GM12873 (cell line): ENCODE measurements around the gene PFN2.

Source experiments
- TF ChIP-seq, protein P1 (sequence below): IDR thresholded peaks from 2 replicates; pipeline ENCODE4 v1.5.1; 2012; ENCODE audit warnings: low read depth, mild to moderate bottlenecking, moderate library complexity, low read length, control low read depth; ENCODE audit not compliant: insufficient read depth; ENCODE audit errors: missing control alignments

The PFN2 gene

DNA sequence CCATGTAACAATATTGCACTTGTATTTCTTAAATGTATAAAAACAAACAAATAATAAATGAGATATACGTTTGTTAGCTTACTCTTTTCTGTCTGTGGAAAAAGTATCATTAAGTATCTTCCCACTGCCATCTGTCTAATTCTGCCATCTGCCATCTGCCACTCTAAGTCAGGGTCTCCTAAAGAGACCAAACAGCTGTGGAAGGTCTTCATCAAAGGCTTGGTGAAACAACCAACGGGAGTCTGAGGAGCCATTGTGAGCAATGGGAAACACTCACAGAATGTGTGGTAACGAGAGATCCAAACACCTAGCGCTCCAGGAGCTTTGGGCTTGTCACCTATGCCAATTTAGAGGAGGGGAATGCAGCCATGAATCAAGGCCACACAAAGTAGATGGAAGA lies 28.7 kb upstream of the PFN2 start:
- TF ChIP-seq, protein P1, sequence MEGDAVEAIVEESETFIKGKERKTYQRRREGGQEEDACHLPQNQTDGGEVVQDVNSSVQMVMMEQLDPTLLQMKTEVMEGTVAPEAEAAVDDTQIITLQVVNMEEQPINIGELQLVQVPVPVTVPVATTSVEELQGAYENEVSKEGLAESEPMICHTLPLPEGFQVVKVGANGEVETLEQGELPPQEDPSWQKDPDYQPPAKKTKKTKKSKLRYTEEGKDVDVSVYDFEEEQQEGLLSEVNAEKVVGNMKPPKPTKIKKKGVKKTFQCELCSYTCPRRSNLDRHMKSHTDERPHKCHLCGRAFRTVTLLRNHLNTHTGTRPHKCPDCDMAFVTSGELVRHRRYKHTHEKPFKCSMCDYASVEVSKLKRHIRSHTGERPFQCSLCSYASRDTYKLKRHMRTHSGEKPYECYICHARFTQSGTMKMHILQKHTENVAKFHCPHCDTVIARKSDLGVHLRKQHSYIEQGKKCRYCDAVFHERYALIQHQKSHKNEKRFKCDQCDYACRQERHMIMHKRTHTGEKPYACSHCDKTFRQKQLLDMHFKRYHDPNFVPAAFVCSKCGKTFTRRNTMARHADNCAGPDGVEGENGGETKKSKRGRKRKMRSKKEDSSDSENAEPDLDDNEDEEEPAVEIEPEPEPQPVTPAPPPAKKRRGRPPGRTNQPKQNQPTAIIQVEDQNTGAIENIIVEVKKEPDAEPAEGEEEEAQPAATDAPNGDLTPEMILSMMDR = no peak

DNA sequence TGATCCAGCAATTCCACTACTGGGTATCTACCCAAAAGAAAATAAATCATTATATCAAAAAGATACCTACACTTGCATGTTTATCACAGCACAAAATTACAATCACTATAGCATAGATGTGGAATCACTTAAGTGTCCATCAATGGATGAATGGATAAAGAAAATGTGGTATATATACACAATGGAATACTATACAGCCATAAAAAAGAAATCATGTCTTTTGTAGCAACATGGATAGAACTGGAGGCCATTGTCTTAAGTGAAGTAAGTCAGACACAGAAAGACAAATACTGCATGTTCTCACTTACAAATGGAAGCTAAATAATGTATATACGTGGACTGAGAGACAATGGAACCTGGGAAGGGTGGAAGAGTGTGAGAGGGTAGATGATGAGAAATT lies 28.3 kb upstream of the PFN2 start:
- TF ChIP-seq, protein P1 = no peak

DNA sequence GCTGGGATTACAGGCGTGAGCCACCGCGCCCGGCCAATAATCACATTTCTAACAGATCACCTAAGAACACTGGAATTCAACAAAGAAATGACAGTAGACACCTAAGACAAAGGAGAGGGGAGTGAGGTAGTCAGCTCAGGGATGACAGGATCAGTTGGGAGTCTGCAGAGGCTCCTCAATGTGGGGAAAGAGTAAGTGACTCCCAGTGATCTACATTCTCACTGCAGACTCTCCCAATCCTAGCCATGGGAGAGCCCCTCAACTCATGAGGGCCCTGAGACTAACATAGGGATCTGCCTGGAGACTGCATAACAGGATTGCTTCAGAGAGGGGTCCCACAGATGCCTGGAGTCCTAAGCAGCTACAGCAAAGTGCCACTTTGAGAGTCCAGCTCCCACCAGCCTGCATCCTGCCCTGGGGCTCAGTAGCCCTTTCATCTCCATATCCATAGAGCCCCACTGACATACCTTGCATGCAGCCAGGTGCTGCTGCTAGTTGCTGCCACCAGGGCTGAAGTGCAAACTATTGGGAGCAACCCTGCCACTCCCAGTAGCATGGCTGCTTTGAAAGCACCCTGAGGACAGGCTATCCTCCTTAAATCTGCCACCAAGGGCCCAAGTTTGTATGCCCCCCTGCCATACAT lies 21.8 kb upstream of the PFN2 start:
- TF ChIP-seq, protein P1 = no peak

DNA sequence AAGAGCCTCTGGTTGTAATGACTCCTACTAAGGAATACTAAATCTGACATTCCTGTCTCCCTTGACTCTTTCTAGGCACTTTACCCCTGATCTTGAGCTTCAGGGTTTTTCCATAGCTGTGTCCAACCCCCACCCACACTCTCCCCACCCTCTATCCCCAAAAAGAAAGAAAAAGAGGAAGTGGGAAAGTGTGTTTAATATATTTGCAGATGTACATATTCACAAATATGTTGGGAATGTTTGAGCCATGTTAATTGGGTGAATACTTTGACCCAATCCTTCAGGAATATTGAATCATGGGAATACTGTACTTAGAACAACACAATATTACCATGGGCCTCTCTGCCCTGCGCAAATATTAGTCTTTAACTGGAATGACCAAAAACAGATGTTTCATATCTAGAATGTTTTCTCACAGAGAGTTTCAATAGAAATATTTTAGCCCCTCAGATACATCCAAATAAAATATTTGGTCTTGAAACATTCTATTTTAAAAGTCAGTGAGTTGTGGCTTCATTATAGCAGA lies 19.8 kb upstream of the PFN2 start:
- TF ChIP-seq, protein P1 = no peak

DNA sequence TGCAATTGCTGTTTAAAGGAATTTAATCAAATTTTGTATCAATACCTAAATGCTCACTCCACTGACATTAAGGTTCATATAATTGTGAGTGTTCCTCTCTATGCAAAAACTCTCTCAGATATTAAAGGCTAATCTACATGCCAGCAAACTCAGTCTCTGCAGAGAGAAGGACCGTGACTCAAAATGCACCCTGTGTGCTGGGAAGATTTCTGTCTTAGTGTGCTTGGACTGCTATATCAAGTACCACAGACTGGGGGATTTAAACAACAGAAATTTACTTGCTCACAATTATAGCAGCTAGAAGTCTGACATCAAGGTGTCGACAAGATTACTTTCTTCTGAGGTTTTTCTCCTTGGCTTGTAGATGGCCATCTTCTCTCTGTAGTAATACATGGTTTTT lies 18.6 kb upstream of the PFN2 start:
- TF ChIP-seq, protein P1 = no peak

DNA sequence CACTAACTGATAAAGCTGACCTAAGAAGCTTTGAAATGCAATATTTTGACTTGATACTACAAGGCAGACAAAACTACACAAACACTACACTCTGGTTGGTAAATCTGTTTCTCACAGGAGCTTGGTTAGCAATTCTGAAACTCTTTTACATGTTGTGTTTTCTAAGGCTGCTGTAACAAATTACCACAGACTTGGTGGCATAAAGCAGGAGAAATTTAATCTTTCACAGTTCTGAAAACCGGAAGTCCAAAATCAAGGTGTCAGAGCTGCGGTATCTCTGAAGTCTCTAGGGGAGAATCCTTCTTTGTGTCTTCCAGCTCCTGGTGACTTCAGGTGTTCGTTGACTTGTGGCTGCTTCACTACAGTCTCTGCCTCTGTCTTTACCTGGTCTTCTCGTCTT lies 12.9 kb upstream of the PFN2 start:
- TF ChIP-seq, protein P1 = no peak

DNA sequence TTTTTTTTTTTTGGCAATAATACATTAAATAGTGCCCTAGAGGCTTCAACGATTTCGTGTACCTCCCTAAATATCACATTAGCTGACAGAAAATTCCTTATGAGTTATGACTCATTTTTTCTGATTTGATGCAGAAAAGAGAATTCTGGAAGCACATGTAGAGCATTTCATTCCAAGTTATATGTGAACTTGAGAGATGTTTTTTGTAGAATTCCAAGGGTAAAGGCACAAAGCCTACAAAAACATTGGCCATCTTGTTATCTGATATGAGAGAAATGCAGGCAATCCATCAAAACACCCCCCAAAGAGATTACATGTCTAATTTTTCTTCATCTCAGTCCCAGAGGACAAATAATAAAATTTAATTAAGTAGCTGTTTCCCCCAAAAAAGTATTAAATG lies 6.7 kb upstream of the PFN2 start:
- TF ChIP-seq, protein P1 = no peak

DNA sequence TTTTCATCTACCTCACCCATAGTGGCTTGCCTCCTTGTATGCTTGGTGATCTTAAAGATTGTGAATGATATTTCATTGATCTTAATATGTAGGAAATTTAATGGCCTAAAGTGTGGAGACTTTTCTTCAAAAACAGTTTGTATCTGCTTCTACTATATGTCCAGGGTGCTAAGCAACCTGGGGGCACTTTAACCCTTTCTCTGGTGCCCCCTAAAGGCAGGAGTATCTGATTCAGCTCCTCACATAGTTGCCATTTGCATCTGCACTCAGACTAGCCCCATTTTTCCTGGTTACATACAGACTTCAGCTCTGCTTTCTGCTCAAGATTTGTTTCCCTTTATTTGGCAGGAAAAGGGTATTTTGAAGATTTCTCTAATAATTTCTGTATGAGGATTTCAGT lies 5.2 kb upstream of the PFN2 start:
- TF ChIP-seq, protein P1 = peak; percentile 39
